ENCODE results near the gene CAMK1D.

GRCh38 chr10:12835709-12836108 lies 486.4 kb downstream of the CAMK1D start:
- TF ChIP-seq EZH2phosphoT487 (IDR thresholded peaks at IDR 0.05; ENCODE audit: borderline replicate concordance, low read depth) (no peak), TEAD4 (IDR thresholded peaks at IDR 0.05; ENCODE audit: borderline replicate concordance, insufficient read depth) (no peak)

Measured in SK-N-SH (cell line).